SK-N-MC (cell line): ENCODE results near the gene SLC1A3.

ENCODE experiments used
- EZH2 ChIP-seq: fragments of 200-600 bp; sonication (generic); IDR thresholded peaks from one replicate; pipeline ENCODE4 v1.6.1; 2017; ENCODE audit warnings: antibody characterized with exemption
- FOXP2 ChIP-seq: optimal IDR thresholded peaks from 2 replicates; pipeline ENCODE3; 2011; ENCODE audit warnings: mild to moderate bottlenecking, moderate library complexity; ENCODE audit not compliant: insufficient read depth; ENCODE audit errors: extremely low read length, control extremely low read depth
- POLR2AphosphoS5 ChIP-seq: IDR thresholded peaks from 2 replicates; pipeline ENCODE4 v1.6.1; 2012; ENCODE audit warnings: mild to moderate bottlenecking, low read depth, low read length, borderline replicate concordance

DNA sequence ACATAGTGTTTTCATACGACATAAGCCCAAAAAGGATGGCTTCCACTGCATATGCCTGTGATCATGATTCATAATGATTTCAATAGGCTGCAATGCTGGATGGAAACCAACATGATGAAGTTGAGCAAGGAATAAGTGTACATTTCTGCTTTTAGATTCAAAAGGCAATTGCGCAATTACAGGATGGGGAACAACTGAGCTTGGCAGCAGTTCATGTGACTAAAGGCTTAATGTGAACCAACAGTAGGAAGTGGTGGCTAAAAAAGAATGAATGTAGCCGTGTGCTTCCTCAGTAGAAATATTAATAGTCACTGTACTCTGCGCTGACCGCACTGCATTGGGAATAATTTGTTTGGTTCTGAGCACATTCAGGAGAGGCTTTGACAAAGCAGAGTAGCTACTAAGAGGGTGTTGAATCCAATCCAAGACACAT, 51.2 kb downstream of the SLC1A3 start:
- TF ChIP-seq EZH2: no peak
- TF ChIP-seq FOXP2: no peak
- TF ChIP-seq POLR2AphosphoS5: 0 out of 2 replicates have a peak, but pooled peaks have one; percentile 29
